Neuron (in vitro differentiated cells): ENCODE results near the gene KHDC4.

Experiments used
- H2AFZ ChIP-seq: one replicate; pipeline ENCODE4 v1.6.1; 2013; ENCODE audit warnings: low read depth, mild to moderate bottlenecking, inconsistent platforms, low read length, moderate library complexity
- H3K27me3 ChIP-seq: one replicate; pipeline ENCODE4 v1.6.1; 2013; ENCODE audit warnings: low read length; ENCODE audit not compliant: insufficient read depth
- H3K36me3 ChIP-seq: one replicate; pipeline ENCODE4 v1.6.1; 2013; ENCODE audit warnings: low read length; ENCODE audit not compliant: insufficient read depth
- H3K4me1 ChIP-seq: one replicate; pipeline ENCODE4 v1.6.1; 2013; ENCODE audit warnings: low read length; ENCODE audit not compliant: insufficient read depth
- H3K4me3 ChIP-seq: 2 replicates; pipeline ENCODE4 v1.5.1; 2013; ENCODE audit warnings: mild to moderate bottlenecking, low read length, moderate library complexity
- H3K9me3 ChIP-seq: one replicate; pipeline ENCODE4 v1.6.1; 2013; ENCODE audit warnings: low read length

KHDC4 gene

DNA sequence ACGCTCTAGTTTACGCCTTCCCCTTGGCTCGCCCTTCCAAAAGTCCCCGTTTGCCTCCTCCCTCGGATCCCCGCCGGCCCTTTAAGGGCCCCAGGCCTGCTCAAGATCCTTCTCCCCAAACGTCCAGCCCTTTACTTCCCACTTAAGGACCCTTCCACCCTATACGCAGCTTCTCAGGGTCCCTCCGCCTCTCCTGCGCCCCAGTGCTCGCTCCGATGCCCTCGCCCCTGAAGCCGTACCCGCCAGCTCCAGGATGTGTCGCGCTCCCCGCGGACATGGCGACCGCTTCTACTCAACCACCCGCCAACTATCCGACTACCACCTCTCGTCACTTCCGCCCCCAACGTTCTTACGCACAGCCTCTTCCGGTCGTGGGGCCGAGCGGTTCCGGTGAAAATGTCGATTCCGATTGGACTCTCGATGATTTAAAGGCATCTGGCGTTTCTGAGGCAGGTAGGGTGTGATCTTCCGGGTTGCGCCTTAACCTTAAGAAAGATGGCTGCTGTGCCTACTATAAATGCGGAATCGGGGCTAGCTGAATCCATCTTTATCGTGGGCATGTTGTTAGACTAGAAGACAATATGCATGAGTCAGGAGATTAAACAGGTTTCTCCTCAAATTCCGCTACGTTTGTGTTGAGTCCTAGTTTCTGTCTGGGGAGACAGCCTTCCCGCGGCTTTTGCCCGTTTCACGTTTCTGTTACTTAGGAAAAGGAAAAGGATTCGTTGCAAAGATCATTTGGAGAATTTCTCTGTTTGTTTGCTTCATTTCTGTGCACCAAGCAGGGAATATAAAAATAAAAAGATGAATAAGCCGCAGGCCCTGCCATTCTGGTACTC is at the start of gene KHDC4:
Gene KHDC4 (minus strand): TSS at position 317 of the 839 bp plus-strand sequence. CDS start 40 bp downstream, at position 277.
- no peaks in the 10 kb centered on the region for H3K9me3 ChIP-seq
- H3K27me3 ChIP-seq, result no peaks in the 10 kb centered on the region
- peak within 1 kb of the TSS; percentile 63 for H3K4me3 ChIP-seq
- H3K36me3 ChIP-seq, result peaks cover 40% of the 10 kb centered on the region
- H2AFZ ChIP-seq, result peak within 1 kb of the TSS; percentile 70
- peaks cover 36% of the 10 kb centered on the region for H3K4me1 ChIP-seq

- H3K9me3 ChIP-seq, result no peaks in the 10 kb centered on the region
- H3K27me3 ChIP-seq, result no peaks in the 10 kb centered on the region
- no peak overlapping the region for H3K4me3 ChIP-seq
- H2AFZ ChIP-seq, result no peak overlapping the region
- H3K4me1 ChIP-seq, result peaks cover 8% of the 10 kb centered on the region
- H3K36me3 ChIP-seq, result no peaks in the 10 kb centered on the region
These were observed 49.2 kb upstream of the KHDC4 start for GRCh38 chr1:155983191-155984024.

DNA sequence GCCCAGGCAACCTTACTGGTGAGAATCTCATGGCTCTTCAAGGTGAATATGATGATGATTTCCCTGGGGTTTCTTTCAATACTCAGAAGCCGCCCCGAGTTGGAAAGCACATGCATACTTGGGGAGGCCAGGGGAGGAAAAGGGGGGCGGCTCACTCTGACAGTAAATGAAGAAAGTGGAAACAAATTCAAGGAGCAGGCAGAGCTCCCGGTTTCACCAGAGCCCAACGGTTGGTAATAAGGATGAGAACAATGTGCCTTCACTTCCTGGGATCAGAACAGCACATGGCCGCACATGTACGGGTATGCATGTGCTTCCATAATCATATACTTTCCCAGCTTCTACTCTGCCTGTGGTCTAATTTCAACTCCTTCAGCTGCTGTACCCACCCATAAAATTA is 47.9 kb upstream of the KHDC4 start:
- Histone ChIP-seq H3K27me3 (no peaks in the 10 kb centered on the region), H3K4me1 (peaks cover 12% of the 10 kb centered on the region), H3K9me3 (no peaks in the 10 kb centered on the region), H3K4me3 (no peak overlapping the region), H3K36me3 (no peaks in the 10 kb centered on the region), H2AFZ (no peak overlapping the region)

DNA sequence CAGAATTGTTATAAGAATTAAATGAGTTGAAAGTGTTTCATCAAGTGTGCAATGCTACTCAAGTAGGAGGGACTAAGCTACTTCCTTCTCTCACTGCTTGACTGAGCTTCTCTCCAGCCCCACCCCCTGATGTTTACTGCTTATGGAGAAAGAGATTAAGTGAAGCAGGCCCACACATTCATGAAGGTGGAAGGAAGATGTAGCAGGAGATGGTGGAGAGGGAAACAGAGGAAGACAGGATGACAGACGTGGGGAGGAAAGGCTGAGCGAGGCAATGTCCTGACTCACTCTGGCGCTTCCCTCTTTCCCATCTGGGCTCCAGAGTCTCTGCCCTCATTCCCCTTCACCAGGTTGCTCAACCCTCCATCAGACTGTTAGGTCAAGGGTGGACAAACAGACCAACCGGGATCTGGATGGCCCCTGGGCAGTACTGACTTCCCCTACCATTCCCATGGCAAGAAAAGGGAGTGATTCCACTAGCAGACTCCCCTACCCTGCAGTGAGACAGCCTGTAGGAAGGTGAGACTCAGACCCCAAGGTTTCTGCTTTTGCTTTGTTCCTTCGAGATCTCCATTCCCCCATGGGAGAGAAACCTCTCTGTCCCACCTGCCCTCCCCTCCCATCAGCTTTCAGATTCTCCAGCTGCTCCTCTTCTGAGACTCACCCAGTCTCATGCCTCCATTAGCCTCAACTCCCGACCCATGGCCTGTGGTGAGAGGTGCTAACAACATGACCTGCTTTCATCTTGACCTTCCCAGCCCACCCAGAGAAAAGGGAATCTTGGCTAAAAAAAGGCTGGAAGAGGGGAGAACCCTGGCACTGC is 47.3 kb upstream of the KHDC4 start:
- Histone ChIP-seq H3K27me3 (no peaks in the 10 kb centered on the region), H3K4me1 (peaks cover 18% of the 10 kb centered on the region), H3K9me3 (no peaks in the 10 kb centered on the region), H2AFZ (no peak overlapping the region), H3K36me3 (no peaks in the 10 kb centered on the region), H3K4me3 (no peak overlapping the region)

GRCh38 chr1:155979597-155980343 is 45.6 kb upstream of the KHDC4 start:
- H3K27me3 ChIP-seq, result no peaks in the 10 kb centered on the region
- no peaks in the 10 kb centered on the region for H3K36me3 ChIP-seq
- H3K4me1 ChIP-seq, result peaks cover 35% of the 10 kb centered on the region
- H3K9me3 ChIP-seq, result no peaks in the 10 kb centered on the region
- no peak overlapping the region for H3K4me3 ChIP-seq
- no peak overlapping the region for H2AFZ ChIP-seq

DNA sequence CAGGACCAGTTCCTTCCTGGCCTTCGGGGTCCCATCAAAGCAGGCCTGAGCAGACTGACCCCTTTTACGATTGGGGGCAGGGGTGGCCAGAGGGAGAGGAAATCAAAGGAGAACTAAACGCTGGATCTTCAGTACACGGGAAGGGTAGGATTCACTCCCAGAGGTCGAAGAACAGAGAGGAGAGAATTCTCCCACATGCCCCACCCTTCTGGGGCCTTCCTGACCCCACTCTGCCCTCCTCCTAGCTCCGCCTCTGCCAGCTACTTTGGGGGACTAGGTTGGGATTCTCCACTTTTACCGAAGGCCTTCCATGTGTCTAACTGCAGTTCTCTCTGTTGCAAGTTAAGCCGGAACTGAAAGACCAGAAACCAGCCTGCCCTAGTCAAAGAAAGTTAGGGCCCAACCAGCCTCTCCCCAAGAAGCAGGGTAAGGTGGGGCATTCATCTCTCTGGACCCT is 44.8 kb upstream of the KHDC4 start:
- Histone ChIP-seq H3K4me1 (peaks cover 41% of the 10 kb centered on the region), H3K36me3 (no peaks in the 10 kb centered on the region), H3K27me3 (no peaks in the 10 kb centered on the region), H3K4me3 (peak overlapping the region; percentile 76), H2AFZ (peak overlapping the region; percentile 71), H3K9me3 (no peaks in the 10 kb centered on the region)

- H3K9me3 ChIP-seq, result no peaks in the 10 kb centered on the region
- H3K36me3 ChIP-seq, result no peaks in the 10 kb centered on the region
- peaks cover 41% of the 10 kb centered on the region for H3K4me1 ChIP-seq
- no peaks in the 10 kb centered on the region for H3K27me3 ChIP-seq
- H3K4me3 ChIP-seq, result peak within 1 kb of the TSS; percentile 76
- peak within 1 kb of the TSS; percentile 71 for H2AFZ ChIP-seq
These were observed 44.2 kb upstream of the KHDC4 start, which contains the start of gene ARHGEF2 for GRCh38 chr1:155978325-155978972. Gene ARHGEF2 (minus strand): TSS chr1:155978547. CDS start chr1:155978427, 120 bp downstream.

- Histone ChIP-seq H3K9me3 (no peaks in the 10 kb centered on the region), H3K4me3 (peak overlapping the region; percentile 76), H3K36me3 (no peaks in the 10 kb centered on the region), H3K27me3 (no peaks in the 10 kb centered on the region), H3K4me1 (peaks cover 41% of the 10 kb centered on the region), H2AFZ (peak overlapping the region; percentile 71)
These were observed 43.6 kb upstream of the KHDC4 start for GRCh38 chr1:155977690-155978324.

GRCh38 chr1:155976913-155977689 is 42.9 kb upstream of the KHDC4 start:
- Histone ChIP-seq H3K4me3 (peak overlapping the region; percentile 76), H3K36me3 (no peaks in the 10 kb centered on the region), H3K9me3 (no peaks in the 10 kb centered on the region), H3K4me1 (peaks cover 44% of the 10 kb centered on the region), H3K27me3 (no peaks in the 10 kb centered on the region), H2AFZ (no peak overlapping the region)

DNA sequence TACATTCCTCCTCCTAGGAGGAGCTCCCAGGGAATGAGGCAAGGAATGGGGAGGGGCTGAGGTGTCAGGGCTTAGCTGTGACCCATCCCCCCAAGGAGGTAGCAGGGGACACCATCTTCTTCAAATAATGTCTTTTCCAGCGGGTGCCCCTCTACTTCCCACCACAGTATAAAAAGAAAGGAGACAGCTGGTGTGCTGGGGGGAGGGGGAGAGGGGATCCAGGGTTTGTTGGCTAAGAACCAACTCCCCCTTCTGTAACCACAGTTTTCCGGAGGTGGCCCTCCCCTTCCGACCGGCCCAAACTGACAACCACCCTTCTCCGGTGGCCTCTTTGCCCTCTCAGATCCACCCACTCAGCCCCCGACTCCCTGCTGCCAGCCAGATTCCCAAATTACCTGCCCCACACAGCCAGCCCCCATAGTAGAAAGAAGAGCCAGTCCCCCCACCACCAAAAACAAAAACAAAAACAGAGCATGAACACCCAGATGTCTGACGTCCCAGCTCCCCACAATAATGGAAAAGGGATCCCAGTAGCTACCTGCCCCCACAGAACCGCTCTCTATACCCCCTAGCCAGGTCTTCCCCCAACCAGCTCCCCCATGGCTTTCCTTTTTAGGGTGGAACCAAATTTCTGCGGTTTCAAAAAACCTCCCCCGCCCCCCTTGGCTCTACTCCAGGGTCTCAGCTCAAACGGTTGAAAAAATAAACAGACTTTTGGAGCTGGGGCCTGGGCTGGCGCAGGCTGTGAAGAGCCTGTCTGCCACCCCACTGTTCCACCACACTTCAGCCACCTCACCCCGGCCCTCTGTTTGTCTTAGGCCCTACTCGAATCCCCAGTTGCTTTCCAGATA is 42.1 kb upstream of the KHDC4 start:
- Histone ChIP-seq H3K9me3 (no peaks in the 10 kb centered on the region), H3K4me1 (peaks cover 47% of the 10 kb centered on the region), H2AFZ (no peak overlapping the region), H3K36me3 (no peaks in the 10 kb centered on the region), H3K4me3 (peak overlapping the region; percentile 76), H3K27me3 (no peaks in the 10 kb centered on the region)
